LNCAP (cell line): Measurements from ENCODE around the gene UGT2A1.

Experiments
- CTCF ChIP-seq: fragments of 450-650 bp; IDR thresholded peaks from 2 replicates; pipeline ENCODE4 v1.5.1; 2017; ENCODE audit warnings: mild to moderate bottlenecking

UGT2A1 gene

GRCh38 chr4:69653147-69653546 lies at the start of gene UGT2A1:
Gene UGT2A1 (minus strand): TSS chr4:69653247. CDS start chr4:69647644, 5,603 bp downstream.
- TF ChIP-seq CTCF: no peak

GRCh38 chr4:69702201-69702600 lies 49.2 kb upstream of the UGT2A1 start:
- TF ChIP-seq CTCF: no peak

GRCh38 chr4:69701696-69702095 lies 48.6 kb upstream of the UGT2A1 start:
- no peak for TF ChIP-seq CTCF

- no peak for TF ChIP-seq CTCF
Measured at GRCh38 chr4:69697536-69698242, 44.6 kb upstream of the UGT2A1 start.

GRCh38 chr4:69689599-69689998 lies 36.6 kb upstream of the UGT2A1 start:
- peak; percentile 60 for TF ChIP-seq CTCF

GRCh38 chr4:69684804-69685203 lies 31.8 kb upstream of the UGT2A1 start:
- no peak for TF ChIP-seq CTCF

- no peak for TF ChIP-seq CTCF
Measured at GRCh38 chr4:69668680-69669079, 15.6 kb upstream of the UGT2A1 start.

- no peak for TF ChIP-seq CTCF
Measured at GRCh38 chr4:69658133-69658532, 5.1 kb upstream of the UGT2A1 start.
